ENCODE results near the gene SLC22A31.

DNA sequence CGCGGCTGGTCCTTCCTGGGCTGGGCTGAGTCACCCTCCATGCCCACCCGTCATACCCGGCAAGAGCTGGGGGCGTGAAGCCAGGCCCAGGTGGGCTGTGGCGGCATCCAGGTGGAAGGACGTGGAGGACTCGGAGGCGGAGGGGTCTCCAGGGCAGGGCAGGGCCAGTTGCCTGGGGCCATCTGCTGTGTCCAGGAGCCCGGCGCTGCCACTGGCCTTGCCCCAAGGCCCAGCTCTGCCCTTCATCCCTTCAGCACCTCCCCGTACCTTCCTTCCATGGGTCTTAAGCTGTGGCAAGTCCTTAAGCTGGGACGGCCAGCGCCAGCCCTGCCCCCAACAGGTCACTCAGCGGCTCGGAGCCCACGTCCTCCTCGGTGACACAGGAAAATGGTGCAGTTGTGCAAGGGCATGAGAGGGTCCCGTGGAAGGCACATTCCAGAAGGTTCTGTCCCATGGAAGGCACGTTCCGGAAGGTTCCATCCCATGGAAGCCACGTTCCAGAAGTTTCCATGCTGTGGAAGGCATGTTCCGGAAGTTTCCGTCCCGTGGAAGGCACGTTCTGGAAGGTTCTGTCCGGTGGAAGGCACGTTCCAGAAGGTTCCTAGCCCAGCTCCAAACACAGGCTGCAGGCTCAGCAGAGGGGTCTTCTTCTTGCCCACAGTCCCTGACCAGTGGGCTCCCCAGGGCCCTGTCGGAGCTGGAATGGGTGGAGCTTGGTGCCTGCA is 39.2 kb downstream of the SLC22A31 start:
- TF ChIP-seq, protein P1, sequence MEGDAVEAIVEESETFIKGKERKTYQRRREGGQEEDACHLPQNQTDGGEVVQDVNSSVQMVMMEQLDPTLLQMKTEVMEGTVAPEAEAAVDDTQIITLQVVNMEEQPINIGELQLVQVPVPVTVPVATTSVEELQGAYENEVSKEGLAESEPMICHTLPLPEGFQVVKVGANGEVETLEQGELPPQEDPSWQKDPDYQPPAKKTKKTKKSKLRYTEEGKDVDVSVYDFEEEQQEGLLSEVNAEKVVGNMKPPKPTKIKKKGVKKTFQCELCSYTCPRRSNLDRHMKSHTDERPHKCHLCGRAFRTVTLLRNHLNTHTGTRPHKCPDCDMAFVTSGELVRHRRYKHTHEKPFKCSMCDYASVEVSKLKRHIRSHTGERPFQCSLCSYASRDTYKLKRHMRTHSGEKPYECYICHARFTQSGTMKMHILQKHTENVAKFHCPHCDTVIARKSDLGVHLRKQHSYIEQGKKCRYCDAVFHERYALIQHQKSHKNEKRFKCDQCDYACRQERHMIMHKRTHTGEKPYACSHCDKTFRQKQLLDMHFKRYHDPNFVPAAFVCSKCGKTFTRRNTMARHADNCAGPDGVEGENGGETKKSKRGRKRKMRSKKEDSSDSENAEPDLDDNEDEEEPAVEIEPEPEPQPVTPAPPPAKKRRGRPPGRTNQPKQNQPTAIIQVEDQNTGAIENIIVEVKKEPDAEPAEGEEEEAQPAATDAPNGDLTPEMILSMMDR (IDR thresholded peaks at IDR 0.05), result no peak
- TF ChIP-seq POLR2A (IDR thresholded peaks at IDR 0.05; ENCODE audit: low read depth), result no peak
- TF ChIP-seq POLR2AphosphoS5 (IDR thresholded peaks at IDR 0.05), result no peak

Measured in esophagus muscularis mucosa (tissue), 3 donors.